HepG2 (cell line): ENCODE measurements around the gene NOTCH3.

Source experiments
- CTCF ChIP-seq: sonication (generic); formaldehyde crosslinking; IDR thresholded peaks from 2 replicates; pipeline ENCODE4 v1.5.0; 2020; ENCODE audit warnings: mild to moderate bottlenecking, missing genetic modification reagents, moderate library complexity
- MAX ChIP-seq: IDR thresholded peaks from 2 replicates; pipeline ENCODE4 v1.6.1; 2012; ENCODE audit warnings: inconsistent platforms
- USF2 ChIP-seq, 2 experiments: sonication (generic) in 1 of 2; formaldehyde crosslinking in 1 of 2; IDR thresholded peaks; 2 replicates each; pipeline versions ENCODE4 v1.5.1 to v1.6.1; 2011 to 2020; ENCODE audit warnings: borderline replicate concordance in 1 of 2, low read depth in 1 of 2, low read length in 1 of 2, mild to moderate bottlenecking in 1 of 2, missing genetic modification reagents in 1 of 2, moderate library complexity in 1 of 2

- no peak for TF ChIP-seq CTCF (CRISPR knock-in tag)
- no peak for TF ChIP-seq MAX
- no peak for TF ChIP-seq USF2 (IDR thresholded peaks at IDR 0.05; ENCODE audit: low read depth, low read length)
- TF ChIP-seq USF2 (CRISPR knock-in tag; IDR thresholded peaks at IDR 0.05; ENCODE audit: borderline replicate concordance) = no peak
These were observed 30.4 kb downstream of the NOTCH3 start for GRCh38 chr19:15170345-15170744.
